GM12892 (cell line): ENCODE measurements around the gene RXRB.

Experiments used
- DNase-seq: peaks from one replicate; pipeline ENCODE4 v3.0.0; 2011; ENCODE audit not compliant: insufficient read length
- FAIRE-seq: peaks from 2 replicates; lab custom pipeline; 2011; peaks lifted over from hg19 to GRCh38; lab: Jason Lieb, UNC
- POLR2A ChIP-seq: IDR thresholded peaks from 2 replicates; pipeline ENCODE4 v1.6.1; 2011; ENCODE audit warnings: low read depth, low read length, control low read depth
- POLR2AphosphoS5 ChIP-seq: IDR thresholded peaks from 2 replicates; pipeline ENCODE4 v1.6.1; 2011; ENCODE audit warnings: low read depth, low read length, control low read depth
- TAF1 ChIP-seq: IDR thresholded peaks from 2 replicates; pipeline ENCODE4 v1.6.1; 2011; ENCODE audit warnings: low read depth, mild to moderate bottlenecking, control low read depth, low read length, borderline replicate concordance

Gene RXRB

GRCh38 chr6:33171016-33171879 is 29.2 kb downstream of the RXRB start:
- no peak for TF ChIP-seq POLR2A
- no peak for TF ChIP-seq POLR2AphosphoS5
- no peak for TF ChIP-seq TAF1
- DNase-seq = no peak
- FAIRE-seq = no peak

GRCh38 chr6:33170176-33171015 is 30.1 kb downstream of the RXRB start:
- FAIRE-seq (no peak), DNase-seq (peak; percentile 26)
- no peak for TF ChIP-seq POLR2A

GRCh38 chr6:33169291-33170175 is 30.9 kb downstream of the RXRB start:
- FAIRE-seq (no peak), DNase-seq (peak; percentile 11)
- TF ChIP-seq TAF1 (no peak), POLR2A (no peak), POLR2AphosphoS5 (no peak)

GRCh38 chr6:33168639-33169038 is 31.8 kb downstream of the RXRB start:
- FAIRE-seq (no peak), DNase-seq (peak; percentile 15)
- no peak for TF ChIP-seq TAF1
- TF ChIP-seq POLR2AphosphoS5 = no peak
- no peak for TF ChIP-seq POLR2A

- FAIRE-seq = no peak
- no peak for DNase-seq
- TF ChIP-seq POLR2AphosphoS5 (no peak), POLR2A (no peak), TAF1 (no peak)
Measured at GRCh38 chr6:33168284-33168601, 32.2 kb downstream of the RXRB start.

GRCh38 chr6:33167374-33168283 is 32.8 kb downstream of the RXRB start:
- TF ChIP-seq POLR2AphosphoS5 (no peak), POLR2A (no peak), TAF1 (no peak)
- DNase-seq = peak; percentile 13
- FAIRE-seq = no peak

- DNase-seq = no peak
- no peak for FAIRE-seq
- TF ChIP-seq POLR2AphosphoS5 = no peak
- no peak for TF ChIP-seq POLR2A
- no peak for TF ChIP-seq TAF1
Measured at GRCh38 chr6:33166811-33167210, 33.7 kb downstream of the RXRB start.

DNA sequence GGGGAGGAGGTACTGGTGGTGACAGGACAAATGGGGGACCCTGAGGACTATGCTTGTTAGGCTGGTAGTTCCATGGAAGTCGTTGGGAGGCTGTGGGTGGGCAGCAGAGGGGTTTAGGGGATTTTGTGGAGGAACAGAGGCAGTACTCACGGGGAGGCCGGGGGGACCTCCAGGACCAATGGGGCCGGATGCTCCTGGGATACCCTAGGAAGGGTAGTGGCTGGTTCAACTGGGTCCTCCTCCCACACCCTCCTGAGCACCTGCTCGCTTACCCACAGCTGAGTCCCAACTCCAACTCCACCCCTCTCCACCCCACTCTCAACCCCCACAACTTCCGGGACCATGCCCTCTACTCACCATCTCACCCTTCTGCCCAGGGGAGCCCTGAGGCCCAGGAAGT is 34.1 kb downstream of the RXRB start:
- no peak for FAIRE-seq
- TF ChIP-seq TAF1 (no peak), POLR2A (no peak), POLR2AphosphoS5 (no peak)
- no peak for DNase-seq

GRCh38 chr6:33165581-33166258 is 34.7 kb downstream of the RXRB start:
- TF ChIP-seq TAF1 (no peak), POLR2AphosphoS5 (no peak), POLR2A (no peak)
- FAIRE-seq = no peak
- DNase-seq = no peak
